Heart left ventricle (tissue), 13 donors: ENCODE results near the gene LOXHD1.

Experiments used
- CTCF ChIP-seq, 12 donors: fragments of 200-600 bp; sonication (generic) in 4 of 12; IDR thresholded peaks; one replicate each; pipeline versions ENCODE4 v1.5.0 to v1.8.0; 2018 to 2022; ENCODE audit warnings: antibody characterized with exemption in 12 of 12, mild to moderate bottlenecking in 5 of 12
- POLR2A ChIP-seq, 2 donors: fragments of 450-650 bp; IDR thresholded peaks; one replicate each; pipeline ENCODE4 v1.6.1; 2017; ENCODE audit warnings: antibody characterized with exemption in 2 of 2, mild to moderate bottlenecking in 2 of 2, moderate library complexity in 2 of 2
- donor health status: ischemic (EF 13 %, LVEDD 7.1; RV severe dilation, severe dysfunction).
- donor health status: DM: no; HTN: yes; CAD: no.
- donor health status: DM: no; HTN: no; CAD: no.
- donor health status: ischemic (EF 25% LVEDD 6.9; RV normal size, moderate dysfunction).
- donor health status: ischemic (EF 25% LVEDD 5.7; RV mildly dilated, moderate dysfunction).
- donor health status: ischemic (EF 35%, LVEDD 5.7; RV mildly dilated, moderate dysfunction).
- donor health status: nonischemic (EF 11% LVEDD 7.7; RV severe dilation, severe dysfunction).
- donor health status: DM: yes; HTN: yes; CAD: no.
- donor health status: PGD.
- donor health status: ischemic (EF 29% LVEDD 5.4; RV normal size, mild dysfunction).
- donor health status: nonischemic (EF 23%, LVEDD 6.1; RV moderate dilation, normal function).

- no peak for TF ChIP-seq CTCF (IDR thresholded peaks at IDR 0.05)
- TF ChIP-seq POLR2A (IDR thresholded peaks at IDR 0.05), result no peak
These were observed 101.8 kb downstream of the LOXHD1 start for GRCh38 chr18:46555213-46555612.
